HEK293T (cell line): ENCODE data around the gene HTR3D.

Experiments
- CTCF ChIA-PET: fragments of 350-600 bp; formaldehyde crosslinking; extraction: SDS; loops from one replicate; lab custom pipeline; 2021; ENCODE audit warnings: antibody characterized with exemption, inconsistent platforms; lab: Yijun Ruan, JAX
- POLR2A ChIA-PET: fragments of 350-600 bp; formaldehyde crosslinking; extraction: SDS; loops from one replicate; lab custom pipeline; 2020; ENCODE audit warnings: antibody characterized with exemption, inconsistent platforms; lab: Yijun Ruan, JAX
- DNase-seq: peaks from one replicate; pipeline ENCODE4 v3.0.0; 2012; ENCODE audit warnings: mixed read lengths; ENCODE audit errors: extremely low spot score
- ARNT ChIP-seq: fragments of 450-650 bp; IDR thresholded peaks from 2 replicates; pipeline ENCODE4 v1.6.1; 2017; ENCODE audit warnings: mild to moderate bottlenecking
- BHLHE40 ChIP-seq: fragments of 450-650 bp; IDR thresholded peaks from 2 replicates; pipeline ENCODE4 v1.6.1; 2016; ENCODE audit warnings: mild to moderate bottlenecking, moderate library complexity, borderline replicate concordance
- CTBP1 ChIP-seq: fragments of 450-650 bp; IDR thresholded peaks from 2 replicates; pipeline ENCODE4 v1.6.1; 2016; ENCODE audit warnings: borderline replicate concordance
- ELF4 ChIP-seq: fragments of 450-650 bp; IDR thresholded peaks from 2 replicates; pipeline ENCODE4 v1.6.1; 2017; ENCODE audit warnings: antibody characterized with exemption
- FOXA1 ChIP-seq: fragments of 450-650 bp; IDR thresholded peaks from 2 replicates; pipeline ENCODE4 v1.6.1; 2016; ENCODE audit warnings: mild to moderate bottlenecking
- FOXK2 ChIP-seq: fragments of 450-650 bp; IDR thresholded peaks from 2 replicates; pipeline ENCODE4 v1.6.1; 2016; ENCODE audit warnings: mild to moderate bottlenecking
- FOXM1 ChIP-seq: fragments of 450-650 bp; IDR thresholded peaks from 2 replicates; pipeline ENCODE4 v1.6.1; 2017; ENCODE audit warnings: mild to moderate bottlenecking, borderline replicate concordance
- HDGF ChIP-seq: fragments of 450-650 bp; IDR thresholded peaks from 2 replicates; pipeline ENCODE4 v1.6.1; 2017; ENCODE audit warnings: antibody characterized with exemption, borderline replicate concordance
- L3MBTL2 ChIP-seq: fragments of 450-650 bp; conservative IDR thresholded peaks from 2 replicates; pipeline ENCODE4 v1.6.1; 2016; ENCODE audit warnings: mild to moderate bottlenecking
- LEF1 ChIP-seq: fragments of 450-650 bp; IDR thresholded peaks from 2 replicates; pipeline ENCODE4 v1.6.1; 2017; ENCODE audit warnings: mild to moderate bottlenecking, borderline replicate concordance
- NFRKB ChIP-seq: fragments of 450-650 bp; IDR thresholded peaks from 2 replicates; pipeline ENCODE4 v1.6.1; 2016; ENCODE audit warnings: mild to moderate bottlenecking, moderate library complexity
- SP1 ChIP-seq: fragments of 450-650 bp; IDR thresholded peaks from 2 replicates; pipeline ENCODE4 v1.6.1; 2017
- SUZ12 ChIP-seq: fragments of 450-650 bp; IDR thresholded peaks from 2 replicates; pipeline ENCODE4 v1.6.1; 2016; ENCODE audit warnings: mild to moderate bottlenecking
- TARDBP ChIP-seq: fragments of 450-650 bp; IDR thresholded peaks from 2 replicates; pipeline ENCODE4 v1.6.1; 2016
- ZNF384 ChIP-seq: fragments of 450-650 bp; IDR thresholded peaks from 2 replicates; pipeline ENCODE4 v1.6.1; 2016
- TF ChIP-seq, protein P1 (sequence below): fragments of 450-650 bp; IDR thresholded peaks from 2 replicates; pipeline ENCODE4 v1.6.1; 2016

HTR3D gene

DNA sequence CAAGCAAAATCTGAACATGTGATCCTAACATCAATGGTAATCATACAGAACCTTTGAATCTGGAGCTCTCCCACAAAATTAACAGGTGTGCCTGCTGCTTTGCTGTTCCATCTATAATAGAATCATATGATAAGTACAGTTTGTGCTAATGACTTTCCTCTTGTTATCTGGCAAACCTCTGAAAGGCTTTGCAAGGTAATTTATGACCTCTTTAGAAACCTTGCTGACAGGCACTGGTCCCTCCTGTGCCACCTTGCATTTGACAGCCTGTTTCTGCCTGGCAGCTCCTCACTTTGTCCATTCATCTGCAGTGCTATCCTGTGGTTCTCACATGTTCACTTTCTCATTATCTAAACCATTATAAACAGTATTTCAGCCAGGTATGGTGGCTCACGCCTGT, 11.1 kb downstream of the HTR3D start:
- ChIA-PET POLR2A (no interaction called here), CTCF (no interaction called here)
- no peak for DNase-seq
- TF ChIP-seq NFRKB (no peak), ZNF384 (no peak), ARNT (no peak), LEF1 (no peak), FOXK2 (no peak), ELF4 (no peak), SP1 (no peak), HDGF (no peak), FOXM1 (no peak), TARDBP (no peak), L3MBTL2 (no peak), CTBP1 (no peak), FOXA1 (no peak), SUZ12 (no peak)

DNA sequence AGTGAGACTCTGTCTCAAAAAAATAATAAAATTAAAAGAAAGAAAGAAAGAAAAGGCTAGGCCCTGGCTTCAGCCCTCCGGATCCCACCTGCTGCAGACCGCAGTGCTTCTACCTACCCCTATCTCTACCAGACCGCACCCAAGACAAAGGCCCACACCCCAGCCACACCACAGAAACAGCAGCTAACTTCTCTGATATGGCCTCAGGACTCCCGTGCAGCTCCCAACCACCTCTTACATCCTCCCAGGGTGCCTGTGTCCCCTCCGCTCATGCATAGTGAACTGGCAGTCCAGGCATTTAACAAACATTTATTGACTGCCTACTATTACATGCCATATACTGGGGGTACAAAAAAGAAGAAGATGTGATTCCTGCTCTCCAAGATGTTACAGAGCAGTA, 14.5 kb downstream of the HTR3D start:
- DNase-seq = no peak
- TF ChIP-seq, protein P1, sequence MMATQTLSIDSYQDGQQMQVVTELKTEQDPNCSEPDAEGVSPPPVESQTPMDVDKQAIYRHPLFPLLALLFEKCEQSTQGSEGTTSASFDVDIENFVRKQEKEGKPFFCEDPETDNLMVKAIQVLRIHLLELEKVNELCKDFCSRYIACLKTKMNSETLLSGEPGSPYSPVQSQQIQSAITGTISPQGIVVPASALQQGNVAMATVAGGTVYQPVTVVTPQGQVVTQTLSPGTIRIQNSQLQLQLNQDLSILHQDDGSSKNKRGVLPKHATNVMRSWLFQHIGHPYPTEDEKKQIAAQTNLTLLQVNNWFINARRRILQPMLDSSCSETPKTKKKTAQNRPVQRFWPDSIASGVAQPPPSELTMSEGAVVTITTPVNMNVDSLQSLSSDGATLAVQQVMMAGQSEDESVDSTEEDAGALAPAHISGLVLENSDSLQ = no peak
- TF ChIP-seq ELF4 = no peak
- no peak for TF ChIP-seq SP1
- POLR2A ChIA-PET = no interaction called here
- CTCF ChIA-PET = no interaction called here

DNA sequence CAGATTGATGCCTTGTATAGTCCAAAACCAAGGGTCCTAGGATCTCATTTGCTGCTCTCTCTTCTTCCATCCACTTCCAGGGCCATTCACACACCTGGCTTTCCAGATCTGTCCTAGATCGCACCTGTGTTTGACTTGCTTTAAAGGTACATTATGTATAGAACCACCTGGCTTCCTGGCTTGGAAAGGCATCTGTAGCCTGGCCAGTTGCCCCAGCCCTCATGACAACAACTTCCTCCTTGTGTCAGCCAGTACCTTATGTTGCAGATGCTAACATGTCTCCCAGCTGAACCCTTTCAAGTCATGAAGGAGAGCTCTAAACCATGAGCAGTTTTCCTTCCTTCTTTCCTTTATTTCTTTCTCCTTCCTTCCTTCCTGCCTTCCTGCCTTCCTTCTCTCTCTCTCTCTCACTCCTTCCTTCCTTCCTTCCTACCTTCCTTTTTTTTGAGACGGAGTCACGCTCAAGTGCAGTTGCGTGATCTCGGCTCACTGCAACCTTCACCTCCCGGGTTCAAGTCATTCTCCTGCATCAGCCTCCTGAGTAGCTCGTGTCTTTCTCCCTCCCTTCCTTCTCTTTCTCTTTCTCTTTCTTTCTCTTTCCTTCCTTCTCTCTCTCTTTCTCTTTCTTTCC, 18.8 kb downstream of the HTR3D start:
- POLR2A ChIA-PET = no interaction called here
- CTCF ChIA-PET = no interaction called here
- DNase-seq = no peak
- TF ChIP-seq HDGF (no peak), ZNF384 (no peak), BHLHE40 (no peak), NFRKB (no peak), FOXK2 (no peak), LEF1 (no peak), SP1 (no peak), FOXA1 (no peak), SUZ12 (no peak), ELF4 (no peak), CTBP1 (no peak), TARDBP (no peak), FOXM1 (no peak), ARNT (no peak)
- TF ChIP-seq, protein P1 = no peak

DNA sequence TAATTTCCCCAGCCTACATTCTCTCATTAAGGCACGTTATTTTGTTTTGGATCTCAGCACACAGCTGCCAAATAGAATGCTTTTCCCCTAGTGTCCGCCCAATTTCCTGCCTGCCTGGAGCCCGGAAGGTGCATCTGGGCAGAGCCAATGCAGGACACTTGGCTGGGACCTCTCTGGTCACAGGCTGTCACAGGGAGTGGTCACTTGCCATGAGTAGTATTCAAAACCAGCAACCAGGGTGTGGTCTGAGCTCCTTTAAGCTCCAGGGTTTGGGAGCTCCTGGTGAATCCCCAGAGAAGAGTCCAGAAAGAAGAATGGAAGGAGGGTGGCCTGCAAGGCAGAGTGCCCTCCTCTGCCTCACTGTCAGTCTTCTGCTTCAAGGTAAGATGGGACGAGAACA, 21.2 kb downstream of the HTR3D start, which contains the start of gene HTR3C:
Gene HTR3C, plus strand, starts transcription at position 281 of the 400 bp plus-strand sequence. Its CDS starts 34 bp downstream, at position 315.
- TF ChIP-seq L3MBTL2 (no peak), ZNF384 (no peak), FOXA1 (no peak), FOXM1 (no peak), NFRKB (no peak), SP1 (no peak), TARDBP (no peak), ARNT (no peak), CTBP1 (no peak), ELF4 (no peak), HDGF (no peak), BHLHE40 (no peak), LEF1 (no peak), SUZ12 (no peak), FOXK2 (no peak)
- TF ChIP-seq, protein P1 = no peak
- DNase-seq = no peak
- ChIA-PET CTCF (no interaction called here), POLR2A (no interaction called here)

DNA sequence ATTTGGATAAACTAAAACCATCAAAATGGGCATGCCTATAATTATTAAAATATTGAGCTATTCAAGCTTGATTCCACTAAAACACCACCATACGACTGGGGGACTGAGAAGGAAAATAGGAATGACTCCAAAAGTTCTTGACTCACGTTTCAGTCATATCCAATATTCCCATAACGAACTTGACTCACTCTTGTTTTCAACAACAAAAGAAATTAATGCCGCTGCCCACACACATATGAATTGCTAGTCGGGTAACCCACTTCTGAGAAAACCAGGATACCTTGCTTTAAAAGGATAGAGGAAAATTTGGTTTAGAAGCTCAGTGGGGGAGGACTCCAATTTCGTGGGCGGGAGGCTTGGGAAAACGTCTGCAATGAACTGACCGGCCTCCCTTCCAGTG, 26.5 kb downstream of the HTR3D start:
- TF ChIP-seq TARDBP (no peak), SP1 (no peak), BHLHE40 (no peak), SUZ12 (no peak), FOXK2 (no peak), ARNT (no peak), ELF4 (no peak), FOXM1 (no peak), LEF1 (no peak), L3MBTL2 (no peak), FOXA1 (no peak), NFRKB (no peak), HDGF (no peak)
- TF ChIP-seq, protein P1 = no peak
- no peak for DNase-seq
- ChIA-PET POLR2A (no interaction called here), CTCF (no interaction called here)

DNA sequence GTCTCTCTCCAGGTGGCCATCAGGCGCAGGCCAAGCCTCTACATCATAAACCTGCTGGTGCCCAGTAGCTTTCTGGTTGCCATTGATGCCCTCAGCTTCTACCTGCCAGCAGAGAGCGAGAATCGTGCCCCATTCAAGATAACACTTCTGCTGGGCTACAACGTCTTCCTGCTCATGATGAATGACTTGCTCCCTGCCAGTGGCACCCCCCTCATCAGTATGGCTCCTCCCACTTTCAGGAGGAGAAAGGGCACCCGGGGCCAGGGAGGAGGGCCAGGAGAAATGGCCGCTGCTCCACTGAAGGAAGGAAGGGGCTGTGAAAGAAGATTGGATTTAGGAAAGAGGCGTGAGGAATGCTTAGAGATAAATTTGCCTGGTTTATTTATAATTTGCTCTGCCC, 27.9 kb downstream of the HTR3D start:
- CTCF ChIA-PET = no interaction called here
- no peak for DNase-seq
- POLR2A ChIA-PET = no interaction called here
- TF ChIP-seq SP1 (no peak), SUZ12 (no peak)
